Mononuclear cell (primary cell): ENCODE data around the gene WDR70. TPM values are rescaled to one million over a fixed set of nuclear protein-coding genes. Genes with fewer than 3 reads are reported as not detected.
"Not testable (repeated sequence)": the region's sequence is repeated elsewhere in the genome, so short reads cannot be mapped to it uniquely, and the experiment has no call there.

Experiments
- H3K27me3 ChIP-seq: 2 replicates; pipeline ENCODE4 v1.6.0; 2011; ENCODE audit warnings: low read length, control low read depth; ENCODE audit not compliant: insufficient read depth
- H3K4me1 ChIP-seq: 2 replicates; pipeline ENCODE4 v1.5.1; 2011; ENCODE audit warnings: mild to moderate bottlenecking, low read length, control low read depth; ENCODE audit not compliant: insufficient read depth
- H3K4me3 ChIP-seq: 2 replicates; pipeline ENCODE4 v1.5.1; 2011; ENCODE audit warnings: mild to moderate bottlenecking, low read length, moderate library complexity
- H3K9me3 ChIP-seq: 2 replicates; pipeline ENCODE4 v1.5.1; 2011; ENCODE audit warnings: low read depth, mild to moderate bottlenecking, control low read depth, low read length
- total RNA-seq: library from RNA; depleted of rRNA; stranded (reverse); fragments of >200 nt; gene quantifications from one replicate; pipeline ENCODE4 v1.2.3, GENCODE V29; 2012

Gene WDR70
- 21.5 TPM for total RNA-seq

DNA sequence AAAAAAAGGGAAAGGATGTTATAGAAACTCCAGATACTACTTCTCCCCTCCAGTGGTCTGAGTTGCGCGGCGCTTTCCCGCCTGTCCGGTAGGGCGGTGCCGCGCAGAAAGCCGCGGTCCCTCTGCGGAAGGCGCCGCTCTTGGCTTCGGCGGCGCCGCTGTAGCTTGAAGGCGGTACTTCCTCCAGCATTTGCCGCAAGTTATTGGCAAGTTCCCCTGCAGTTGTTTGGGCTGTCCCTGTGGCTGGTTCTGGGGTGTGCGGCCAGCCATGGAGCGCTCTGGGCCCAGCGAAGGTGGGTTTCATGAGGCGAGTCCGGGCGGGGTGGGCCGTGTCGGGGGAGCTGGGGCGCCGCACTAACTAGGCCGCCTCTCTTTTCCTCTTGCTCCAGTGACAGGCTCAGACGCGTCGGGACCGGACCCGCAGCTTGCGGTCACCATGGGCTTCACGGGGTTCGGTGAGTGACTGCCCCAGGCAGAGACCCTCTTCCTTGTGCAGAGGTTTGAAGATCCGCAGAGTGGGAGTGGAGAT lies at the start of gene WDR70:
Gene WDR70 (plus strand): TSS at position 219 of the 529 bp plus-strand sequence. CDS start 50 bp downstream, at position 269.
- not testable (repeated sequence) for H3K27me3 ChIP-seq, H3K9me3 ChIP-seq, H3K4me1 ChIP-seq
- peak within 1 kb of the TSS; percentile 58 for H3K4me3 ChIP-seq

DNA sequence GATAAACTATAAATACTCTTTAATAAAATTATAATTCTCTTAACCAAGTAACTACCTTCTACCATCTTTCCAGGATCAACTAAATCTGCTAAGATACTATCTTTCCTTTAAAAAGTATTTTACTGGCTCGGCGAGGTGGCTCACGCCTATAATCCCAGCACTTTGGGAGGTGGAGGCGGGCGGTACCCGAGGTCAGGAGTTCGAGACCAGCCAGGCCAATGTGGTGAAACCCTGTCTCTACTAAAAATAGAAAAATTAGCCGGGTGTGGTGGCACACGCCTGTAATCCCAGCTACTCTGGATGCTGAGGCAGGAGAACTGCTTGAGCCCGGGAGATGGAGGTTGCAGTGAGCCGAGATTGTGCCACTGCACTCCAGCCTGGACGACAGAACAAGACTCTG lies 44.4 kb upstream of the WDR70 start:
- not testable (repeated sequence) for H3K9me3 ChIP-seq, H3K4me1 ChIP-seq, H3K27me3 ChIP-seq, H3K4me3 ChIP-seq

- H3K9me3 ChIP-seq: not testable (repeated sequence)
Measured at GRCh38 chr5:37342741-37343140, 36.4 kb upstream of the WDR70 start.

GRCh38 chr5:37355161-37355560 lies 24.0 kb upstream of the WDR70 start:
- H3K27me3 ChIP-seq: no peaks in the 10 kb centered on the region
- H3K9me3 ChIP-seq: no peaks in the 10 kb centered on the region
- no peak overlapping the region for H3K4me3 ChIP-seq
- no peaks in the 10 kb centered on the region for H3K4me1 ChIP-seq

More at GRCh38 chr5:37342741-37343140, 36.4 kb upstream of the WDR70 start:
- H3K4me3 ChIP-seq, H3K27me3 ChIP-seq, H3K4me1 ChIP-seq: not testable (repeated sequence)

DNA sequence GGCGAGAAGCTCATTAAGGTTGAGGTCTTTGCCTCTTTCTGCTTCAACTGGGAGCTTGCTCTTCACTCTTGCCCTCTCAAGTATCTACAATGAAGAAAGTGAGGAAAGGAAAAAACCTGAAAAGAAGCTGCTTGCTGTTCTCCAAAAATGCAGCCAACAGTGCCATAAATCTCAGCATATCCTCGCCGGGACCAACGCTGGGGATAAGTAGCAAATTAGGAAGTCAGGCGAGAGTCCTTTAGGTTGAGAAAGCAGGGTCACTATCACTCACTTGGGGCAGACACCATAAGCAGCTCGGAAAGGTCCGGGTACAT lies 8.6 kb upstream of the WDR70 start:
- Histone ChIP-seq H3K4me1 (peaks cover 31% of the 10 kb centered on the region), H3K9me3 (no peaks in the 10 kb centered on the region), H3K4me3 (peak overlapping the region; percentile 82), H3K27me3 (no peaks in the 10 kb centered on the region)

- Histone ChIP-seq H3K4me1 (peaks cover 31% of the 10 kb centered on the region), H3K9me3 (no peaks in the 10 kb centered on the region), H3K4me3 (peak within 1 kb of the TSS; percentile 82), H3K27me3 (no peaks in the 10 kb centered on the region)
Measured at GRCh38 chr5:37370864-37371726, 8.0 kb upstream of the WDR70 start, which contains the start of gene NUP155. TSS of gene NUP155 (minus strand) at chr5:37371106. CDS start at chr5:37370977, 129 bp downstream.

GRCh38 chr5:37375091-37375490 lies 4.0 kb upstream of the WDR70 start:
- Histone ChIP-seq H3K4me1 (peaks cover 11% of the 10 kb centered on the region), H3K27me3 (no peaks in the 10 kb centered on the region), H3K9me3 (no peaks in the 10 kb centered on the region), H3K4me3 (no peak overlapping the region)

- H3K9me3 ChIP-seq: not testable (repeated sequence)
Measured at GRCh38 chr5:37378066-37378465, 1.1 kb upstream of the WDR70 start.

GRCh38 chr5:37391591-37391990 lies 12.5 kb downstream of the WDR70 start:
- H3K4me3 ChIP-seq: no peak overlapping the region
- peaks cover 11% of the 10 kb centered on the region for H3K4me1 ChIP-seq
- H3K27me3 ChIP-seq: no peaks in the 10 kb centered on the region
- no peaks in the 10 kb centered on the region for H3K9me3 ChIP-seq

More at GRCh38 chr5:37378066-37378465, 1.1 kb upstream of the WDR70 start:
- not testable (repeated sequence) for H3K4me1 ChIP-seq, H3K27me3 ChIP-seq, H3K4me3 ChIP-seq

DNA sequence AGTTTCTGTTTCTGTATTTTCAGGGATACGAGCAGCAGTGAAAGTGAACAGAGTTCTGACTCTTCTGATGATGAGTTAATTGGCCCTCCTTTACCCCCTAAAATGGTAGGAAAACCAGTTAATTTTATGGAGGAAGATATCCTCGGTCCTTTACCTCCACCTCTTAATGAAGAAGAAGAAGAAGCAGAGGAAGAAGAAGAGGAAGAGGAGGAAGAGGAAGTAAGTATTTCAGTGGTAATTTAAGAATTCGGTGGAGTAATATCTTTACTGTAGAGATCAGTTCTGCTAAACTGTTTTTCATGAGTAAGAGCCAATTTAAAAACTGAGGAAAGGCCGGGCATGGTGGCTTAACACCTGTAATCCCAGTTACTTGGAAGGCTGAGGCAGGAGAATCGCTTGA lies 17.2 kb downstream of the WDR70 start:
- no peaks in the 10 kb centered on the region for H3K27me3 ChIP-seq
- H3K9me3 ChIP-seq: no peaks in the 10 kb centered on the region
- H3K4me3 ChIP-seq: no peak overlapping the region
- peaks cover 13% of the 10 kb centered on the region for H3K4me1 ChIP-seq

- H3K9me3 ChIP-seq: no peaks in the 10 kb centered on the region
Measured at GRCh38 chr5:37400501-37400900, 21.4 kb downstream of the WDR70 start.

DNA sequence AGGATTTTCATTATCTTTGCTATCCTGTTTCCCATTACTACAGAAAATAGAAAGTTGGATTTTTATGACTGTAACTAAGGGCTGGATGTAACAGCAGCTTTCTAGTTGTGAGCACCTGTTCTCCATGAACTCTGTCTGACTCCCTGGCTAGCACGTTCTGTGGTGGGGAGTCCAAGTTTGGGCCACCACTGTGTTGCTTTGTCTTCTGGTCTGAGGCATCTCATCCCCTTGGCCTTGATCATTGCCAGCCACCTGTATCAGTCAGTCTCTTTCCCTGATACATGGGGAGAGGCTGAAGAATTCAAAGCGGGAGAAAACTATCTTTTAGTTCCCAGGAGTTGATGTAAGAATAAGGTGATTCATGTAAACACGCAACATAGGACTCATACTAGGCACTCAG lies 33.4 kb downstream of the WDR70 start:
- Histone ChIP-seq H3K4me3 (no peak overlapping the region), H3K4me1 (no peaks in the 10 kb centered on the region), H3K27me3 (no peaks in the 10 kb centered on the region), H3K9me3 (no peaks in the 10 kb centered on the region)

More at GRCh38 chr5:37400501-37400900, 21.4 kb downstream of the WDR70 start:
- Histone ChIP-seq H3K4me1 (peaks cover 9% of the 10 kb centered on the region), H3K4me3 (no peak overlapping the region), H3K27me3 (no peaks in the 10 kb centered on the region)

- not testable (repeated sequence) for H3K4me1 ChIP-seq, H3K9me3 ChIP-seq, H3K27me3 ChIP-seq, H3K4me3 ChIP-seq
Measured at GRCh38 chr5:37415456-37415855, 36.3 kb downstream of the WDR70 start.

GRCh38 chr5:37417347-37417746 lies 38.2 kb downstream of the WDR70 start:
- Histone ChIP-seq H3K27me3 (no peaks in the 10 kb centered on the region), H3K4me3 (no peak overlapping the region), H3K4me1 (no peaks in the 10 kb centered on the region), H3K9me3 (no peaks in the 10 kb centered on the region)

DNA sequence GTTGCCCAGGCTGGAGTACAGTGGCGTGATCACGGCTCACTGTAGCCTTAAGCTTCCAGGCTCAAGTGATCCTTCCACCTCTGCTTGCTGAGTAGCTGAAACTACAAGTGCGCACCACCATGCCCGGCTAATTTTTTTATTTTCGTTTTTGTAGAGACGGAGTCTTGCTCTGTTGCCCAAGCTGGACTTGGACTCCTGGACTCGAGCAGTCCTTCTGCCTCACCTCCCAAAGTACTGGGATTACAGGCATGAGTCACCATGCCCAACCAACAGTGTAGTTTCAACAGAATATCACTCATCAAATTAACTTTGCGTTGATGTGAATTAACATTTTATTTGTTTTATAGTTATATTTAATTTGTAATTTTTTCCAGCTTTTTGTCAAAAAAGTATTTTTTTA lies 45.3 kb downstream of the WDR70 start:
- no peaks in the 10 kb centered on the region for H3K27me3 ChIP-seq
- no peaks in the 10 kb centered on the region for H3K9me3 ChIP-seq
- no peak overlapping the region for H3K4me3 ChIP-seq
- H3K4me1 ChIP-seq: no peaks in the 10 kb centered on the region

- Histone ChIP-seq H3K4me1 (no peaks in the 10 kb centered on the region), H3K9me3 (no peaks in the 10 kb centered on the region), H3K4me3 (no peak overlapping the region), H3K27me3 (no peaks in the 10 kb centered on the region)
Measured at GRCh38 chr5:37428044-37428443, 48.9 kb downstream of the WDR70 start.
